WERI-Rb-1 (cell line): ENCODE data around the gene TCERG1.
A peak's percentile ranks its signal among the peaks of the same experiment; 100 is the strongest.

ENCODE experiments used
- DNase-seq: peaks from one replicate; pipeline ENCODE4 v3.0.0-alpha.2; 2020
- H3K27ac ChIP-seq: fragments of 250-450 bp; sonication (Bioruptor Pico); 2 replicates; pipeline ENCODE4 v1.5.1; 2020; ENCODE audit warnings: mild to moderate bottlenecking, moderate library complexity
- H3K27me3 ChIP-seq: fragments of 250-450 bp; sonication (Bioruptor Pico); 2 replicates; pipeline ENCODE4 v1.5.1; 2021; ENCODE audit warnings: mild to moderate bottlenecking, low read depth, moderate library complexity; ENCODE audit not compliant: insufficient read depth, severe bottlenecking
- H3K36me3 ChIP-seq: fragments of 250-450 bp; sonication (Bioruptor Pico); 2 replicates; pipeline ENCODE4 v1.5.1; 2020; ENCODE audit warnings: mild to moderate bottlenecking, moderate library complexity
- H3K4me3 ChIP-seq: 2 replicates; pipeline ENCODE4 v1.5.1; 2011; ENCODE audit warnings: low read depth, mild to moderate bottlenecking, control low read depth, low read length
- H3K9me3 ChIP-seq: fragments of 250-450 bp; sonication (Bioruptor Pico); 2 replicates; pipeline ENCODE4 v1.5.1; 2021; ENCODE audit warnings: mild to moderate bottlenecking, moderate library complexity; ENCODE audit not compliant: severe bottlenecking
- CTCF ChIP-seq: IDR thresholded peaks from 2 replicates; pipeline ENCODE4 v1.5.1; 2011; ENCODE audit warnings: low read depth, mild to moderate bottlenecking, control low read depth, inconsistent platforms, low read length

The TCERG1 gene

GRCh38 chr5:146514575-146514974 lies 67.4 kb downstream of the TCERG1 start:
- H3K36me3 ChIP-seq: peaks cover 31% of the 10 kb centered on the region
- no peak for DNase-seq

GRCh38 chr5:146515473-146516150 lies 68.5 kb downstream of the TCERG1 start:
- Histone ChIP-seq H3K4me3 (no peak overlapping the region), H3K36me3 (peaks cover 20% of the 10 kb centered on the region)

More at GRCh38 chr5:146514575-146514974, 67.4 kb downstream of the TCERG1 start:
- Histone ChIP-seq H3K27ac (no peak overlapping the region), H3K9me3 (no peaks in the 10 kb centered on the region), H3K4me3 (no peak overlapping the region), H3K27me3 (no peaks in the 10 kb centered on the region)
- TF ChIP-seq CTCF: no peak

GRCh38 chr5:146516151-146516475 lies 69.0 kb downstream of the TCERG1 start, which contains the start of gene GPR151:
Gene GPR151, minus strand, starts transcription at chr5:146516190. Its CDS starts 77 bp downstream, at chr5:146516113.
- TF ChIP-seq CTCF: no peak

More at GRCh38 chr5:146515473-146516150, 68.5 kb downstream of the TCERG1 start:
- no peak for TF ChIP-seq CTCF
- Histone ChIP-seq H3K27me3 (no peaks in the 10 kb centered on the region), H3K27ac (peak overlapping the region; percentile 9), H3K9me3 (no peaks in the 10 kb centered on the region)
- DNase-seq: peak; percentile 58

GRCh38 chr5:146519554-146519953 lies 72.4 kb downstream of the TCERG1 start:
- H3K9me3 ChIP-seq: no peaks in the 10 kb centered on the region
- no peaks in the 10 kb centered on the region for H3K36me3 ChIP-seq
- no peaks in the 10 kb centered on the region for H3K27me3 ChIP-seq
- DNase-seq: no peak
- no peak overlapping the region for H3K27ac ChIP-seq
- TF ChIP-seq CTCF: no peak
- H3K4me3 ChIP-seq: no peak overlapping the region

More at GRCh38 chr5:146516151-146516475, 69.0 kb downstream of the TCERG1 start, which contains the start of gene GPR151:
- DNase-seq: no peak
- Histone ChIP-seq H3K27me3 (no peaks in the 10 kb centered on the region), H3K36me3 (peaks cover 15% of the 10 kb centered on the region), H3K9me3 (no peaks in the 10 kb centered on the region), H3K4me3 (no peak within 1 kb of the TSS), H3K27ac (peak within 1 kb of the TSS; percentile 9)

GRCh38 chr5:146520731-146521130 lies 73.6 kb downstream of the TCERG1 start:
- Histone ChIP-seq H3K4me3 (no peak overlapping the region), H3K9me3 (no peaks in the 10 kb centered on the region), H3K27ac (no peak overlapping the region), H3K27me3 (no peaks in the 10 kb centered on the region), H3K36me3 (no peaks in the 10 kb centered on the region)
- DNase-seq: no peak
- no peak for TF ChIP-seq CTCF
